Progenitor cell of endocrine pancreas (in vitro differentiated cells): Measurements from ENCODE around the gene ADARB1. TPM values are rescaled to one million over a fixed set of nuclear protein-coding genes. Genes with fewer than 3 reads are reported as not detected.

ENCODE experiments used
- DNase-seq: peaks from one replicate; pipeline ENCODE4 v3.0.0; 2021; ENCODE audit warnings: low spot score; ENCODE audit not compliant: unreplicated experiment
- H3K27ac Mint-ChIP-seq: 2 replicates; pipeline ENCODE4 v1.8.0; 2021; ENCODE audit warnings: mild to moderate bottlenecking, moderate library complexity, mixed read lengths
- H3K27me3 Mint-ChIP-seq: 2 replicates; pipeline ENCODE4 v1.8.0; 2021; ENCODE audit warnings: mixed read lengths
- H3K36me3 Mint-ChIP-seq: 2 replicates; pipeline ENCODE4 v1.8.0; 2022; ENCODE audit warnings: mixed read lengths; ENCODE audit not compliant: insufficient read depth
- H3K4me1 Mint-ChIP-seq: 2 replicates; pipeline ENCODE4 v1.8.0; 2021; ENCODE audit warnings: low read depth, mixed read lengths
- H3K4me3 Mint-ChIP-seq: 2 replicates; pipeline ENCODE4 v1.8.0; 2021; ENCODE audit warnings: low read depth, mild to moderate bottlenecking, moderate library complexity, mixed read lengths
- H3K9me3 Mint-ChIP-seq: 2 replicates; pipeline ENCODE4 v1.8.0; 2021; ENCODE audit warnings: low read depth, mixed read lengths
- CTCF ChIP-seq: fragments of 200-600 bp; sonication (generic); IDR thresholded peaks from one replicate; pipeline ENCODE4 v1.5.0; 2021; ENCODE audit warnings: antibody characterized with exemption, mild to moderate bottlenecking; ENCODE audit not compliant: unreplicated experiment
- total RNA-seq: library from RNA; stranded (reverse); gene quantifications from 2 replicates; pipeline ENCODE4 v1.2.1, GENCODE V29; 2021

ADARB1 gene
- total RNA-seq, 1 donor from 2014 or later, result 19.1 TPM

DNA sequence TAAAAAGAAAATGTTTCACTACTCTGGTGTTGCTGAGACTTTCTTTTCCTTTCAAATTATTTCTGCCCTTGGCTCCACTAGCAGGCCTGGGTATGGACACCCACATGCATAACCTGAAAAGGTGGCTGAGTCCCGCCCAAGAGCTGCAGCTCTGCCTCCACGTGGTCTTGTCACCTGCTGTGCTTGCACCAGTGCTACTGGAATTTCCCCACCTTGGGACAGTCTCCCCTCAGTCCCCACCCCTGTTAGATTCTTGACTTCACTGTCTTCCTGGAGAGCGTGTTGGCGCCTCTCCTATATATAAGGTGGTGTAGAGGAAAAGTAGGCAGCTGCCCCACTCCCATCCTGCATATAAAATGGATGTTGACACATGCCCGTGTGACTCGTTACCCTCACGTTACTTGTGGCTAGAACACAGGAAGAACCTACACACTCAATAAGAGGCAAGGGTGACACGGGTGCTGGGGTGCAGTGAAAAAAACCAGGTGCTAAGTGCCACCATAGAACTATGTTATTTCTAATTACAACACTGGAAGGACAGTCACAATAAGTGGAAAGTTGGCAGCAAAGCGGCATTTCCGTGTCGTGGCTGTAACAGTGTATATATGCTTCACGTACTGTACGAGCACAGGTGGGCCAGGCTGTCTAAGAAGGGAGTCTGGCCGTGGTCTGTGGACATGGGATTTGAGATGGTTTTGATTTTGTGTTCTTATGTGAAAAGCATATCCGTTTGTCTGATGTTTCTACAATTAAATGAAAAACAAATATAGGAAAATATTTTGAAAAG, 152.4 kb downstream of the ADARB1 start:
- Mint-ChIP-seq H3K4me1 (peaks cover 1% of the 10 kb centered on the region), H3K9me3 (no peaks in the 10 kb centered on the region), H3K4me3 (no peak overlapping the region), H3K27me3 (no peaks in the 10 kb centered on the region), H3K27ac (no peak overlapping the region), H3K36me3 (no peaks in the 10 kb centered on the region)
- no peak for TF ChIP-seq CTCF
- DNase-seq, result no peak

GRCh38 chr21:45227735-45228134, 153.4 kb downstream of the ADARB1 start:
- Mint-ChIP-seq H3K27ac (no peak overlapping the region), H3K27me3 (no peaks in the 10 kb centered on the region), H3K4me3 (no peak overlapping the region), H3K9me3 (no peaks in the 10 kb centered on the region), H3K36me3 (no peaks in the 10 kb centered on the region), H3K4me1 (peaks cover 3% of the 10 kb centered on the region)
- no peak for DNase-seq
- TF ChIP-seq CTCF, result no peak

GRCh38 chr21:45228171-45228641, 153.8 kb downstream of the ADARB1 start:
- Mint-ChIP-seq H3K9me3 (no peaks in the 10 kb centered on the region), H3K4me3 (no peak overlapping the region), H3K4me1 (peaks cover 3% of the 10 kb centered on the region), H3K27me3 (no peaks in the 10 kb centered on the region), H3K27ac (no peak overlapping the region), H3K36me3 (no peaks in the 10 kb centered on the region)
- TF ChIP-seq CTCF, result no peak
- DNase-seq, result no peak

DNA sequence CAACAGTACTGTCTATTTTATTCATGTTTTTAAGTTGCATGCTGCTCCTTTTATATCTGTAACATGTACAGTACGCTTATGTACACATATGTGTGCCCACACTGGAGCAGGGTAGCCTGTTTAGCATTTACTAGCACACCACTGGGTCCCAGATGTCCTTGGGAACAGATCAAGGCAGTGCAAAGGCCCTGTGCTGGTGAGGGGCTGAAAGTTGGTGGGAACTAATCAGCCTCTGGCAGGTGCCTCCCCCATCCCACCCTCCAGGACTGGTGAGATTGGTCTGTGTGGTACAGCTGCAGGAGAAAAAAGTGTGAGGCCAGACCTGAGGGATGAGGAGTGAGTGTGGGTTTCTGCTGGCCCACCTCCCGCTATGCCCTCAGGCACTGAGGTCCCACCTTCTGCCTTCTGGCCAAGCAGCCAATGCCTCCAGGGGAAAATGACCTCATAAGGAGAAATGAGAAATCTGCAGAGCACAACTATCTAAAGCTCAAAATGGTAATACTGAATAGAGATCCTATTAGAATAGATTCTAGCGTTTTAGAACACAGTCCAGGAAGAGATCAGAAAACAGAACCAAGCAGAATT, 154.4 kb downstream of the ADARB1 start:
- Mint-ChIP-seq H3K36me3 (no peaks in the 10 kb centered on the region), H3K4me3 (no peak overlapping the region), H3K27me3 (no peaks in the 10 kb centered on the region), H3K27ac (no peak overlapping the region), H3K9me3 (no peaks in the 10 kb centered on the region), H3K4me1 (peaks cover 3% of the 10 kb centered on the region)
- DNase-seq, result no peak
- no peak for TF ChIP-seq CTCF

- TF ChIP-seq CTCF, result no peak
- H3K4me3 Mint-ChIP-seq, result no peak overlapping the region
Measured at GRCh38 chr21:45231705-45232104, 157.3 kb downstream of the ADARB1 start.

More at GRCh38 chr21:45231705-45232104, 157.3 kb downstream of the ADARB1 start:
- no peaks in the 10 kb centered on the region for H3K36me3 Mint-ChIP-seq
- no peak for DNase-seq
- H3K27me3 Mint-ChIP-seq, result peaks cover 4% of the 10 kb centered on the region
- peaks cover 3% of the 10 kb centered on the region for H3K4me1 Mint-ChIP-seq
- no peaks in the 10 kb centered on the region for H3K9me3 Mint-ChIP-seq
- H3K27ac Mint-ChIP-seq, result no peak overlapping the region
